Measurements from ENCODE around the gene JMJD1C. TPM values are rescaled to one million over a fixed set of nuclear protein-coding genes. Genes with fewer than 3 reads are reported as not detected.
A peak's percentile ranks its signal among the peaks of the same experiment; 100 is the strongest.

The JMJD1C gene
- total and polyA plus RNA-seq, 4 experiments from 2014 or later, result 22.8 to 115 (median 84.5) TPM

DNA sequence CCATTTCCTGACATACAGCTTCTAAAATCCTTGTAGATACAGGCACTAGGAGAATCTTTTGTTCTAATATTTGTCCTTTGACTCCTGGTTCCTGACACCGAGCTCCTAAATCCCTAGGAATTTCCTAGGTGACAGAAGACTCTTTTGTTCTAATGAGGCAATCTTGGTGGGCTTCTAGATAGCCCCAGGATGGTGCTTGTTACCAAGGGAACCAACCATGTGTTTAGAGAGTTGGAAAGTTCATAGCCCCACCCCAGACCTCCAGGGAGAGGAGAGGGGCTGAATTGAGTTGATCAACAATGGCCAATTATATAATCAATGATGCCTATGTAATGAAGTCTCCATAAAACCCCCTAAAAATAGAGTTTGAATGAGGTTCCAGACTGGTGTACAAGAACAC, 145.1 kb downstream of the JMJD1C start:
- Mint-ChIP-seq H3K27ac (peak overlapping the region in 1 of 7 donors; percentile 15), H3K9me3 (no peaks in the 10 kb centered on the region), H3K4me1 (peaks cover 4 to 9% (median 5%) of the 10 kb centered on the region in 4 donors), H3K36me3 (peaks cover 0 to 14% of the 10 kb centered on the region in 2 donors), H3K27me3 (no peaks in the 10 kb centered on the region), H3K4me3 (no peak overlapping the region)
- intact Hi-C loops (cut with micrococcal nuclease), result no loop called here
- H3K27me3 ChIP-seq (ENCODE audit: insufficient read depth, low read length), result no peaks in the 10 kb centered on the region
- no peak overlapping the region for H3K27ac ChIP-seq (ENCODE audit: low read depth, low read length)
- H3K36me3 ChIP-seq (ENCODE audit: insufficient read depth, low read length), result no peaks in the 10 kb centered on the region
- POLR2A ChIA-PET (ENCODE audit: partially characterized antibody), result no interaction called here
- H3K9me3 ChIP-seq (ENCODE audit: control insufficient read depth in 1 of 2, low read length in 2 of 2), result no peaks in the 10 kb centered on the region
- H3K4me3 ChIP-seq (ENCODE audit: low read length in 2 of 2), result no peak overlapping the region
- no peaks in the 10 kb centered on the region for H3K4me1 ChIP-seq (ENCODE audit: insufficient read depth, low read length)
- DNase-seq, result no peak
- CTCF ChIA-PET (ENCODE audit: partially characterized antibody), result no interaction called here

DNA sequence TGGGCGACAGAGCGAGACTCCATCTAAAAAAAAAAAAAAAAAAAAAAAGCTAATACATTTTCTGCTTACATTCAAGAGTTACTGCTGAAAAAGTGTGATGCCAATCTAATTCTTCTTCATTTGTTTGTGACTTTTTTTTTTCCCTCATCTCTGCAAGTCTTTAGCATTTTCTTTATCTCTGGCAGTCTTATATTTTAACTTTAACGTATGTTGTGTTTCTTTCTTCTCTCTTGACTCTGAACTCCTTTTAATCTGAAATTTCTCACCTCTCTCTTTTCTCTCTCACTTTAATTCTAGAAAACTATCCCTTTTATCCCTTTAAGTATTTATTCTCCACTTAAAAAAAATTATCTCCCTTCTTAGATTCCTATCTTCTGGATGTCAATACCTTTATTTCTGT, 146.5 kb downstream of the JMJD1C start:
- intact Hi-C loops (cut with micrococcal nuclease), result no loop called here
- Mint-ChIP-seq H3K4me1 (peaks cover 2 to 7% (median 4%) of the 10 kb centered on the region in 4 donors), H3K27me3 (no peaks in the 10 kb centered on the region), H3K4me3 (no peak overlapping the region), H3K27ac (peak overlapping the region in 1 of 7 donors; percentile 11), H3K9me3 (no peaks in the 10 kb centered on the region), H3K36me3 (peaks cover 0 to 14% of the 10 kb centered on the region in 2 donors)
- H3K4me3 ChIP-seq (ENCODE audit: low read length in 2 of 2), result no peak overlapping the region
- no peaks in the 10 kb centered on the region for H3K4me1 ChIP-seq (ENCODE audit: insufficient read depth, low read length)
- no peaks in the 10 kb centered on the region for H3K27me3 ChIP-seq (ENCODE audit: insufficient read depth, low read length)
- DNase-seq, result no peak
- CTCF ChIA-PET (ENCODE audit: partially characterized antibody), result no interaction called here
- H3K27ac ChIP-seq (ENCODE audit: low read depth, low read length), result no peak overlapping the region
- POLR2A ChIA-PET (ENCODE audit: partially characterized antibody), result no interaction called here
- no peaks in the 10 kb centered on the region for H3K9me3 ChIP-seq (ENCODE audit: control insufficient read depth in 1 of 2, low read length in 2 of 2)
- no peaks in the 10 kb centered on the region for H3K36me3 ChIP-seq (ENCODE audit: insufficient read depth, low read length)

DNA sequence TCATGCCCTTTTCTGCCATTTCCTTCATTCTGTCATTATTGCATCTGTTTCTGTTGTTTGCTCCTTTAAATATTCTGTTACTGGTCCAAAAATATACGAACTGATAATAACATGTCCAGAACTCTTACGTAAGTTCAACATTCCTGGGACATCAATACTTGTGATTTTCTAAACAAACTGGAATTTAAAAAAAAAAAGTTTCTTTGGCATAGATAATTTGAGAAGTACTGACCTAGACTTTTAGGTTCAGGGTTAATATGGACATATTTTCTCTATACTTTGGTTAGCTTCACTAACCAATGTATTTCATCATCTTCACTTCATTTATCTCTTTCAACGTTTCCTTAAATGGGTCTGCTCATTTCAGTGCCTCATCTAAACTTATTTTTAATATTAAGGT, 147.3 kb downstream of the JMJD1C start:
- CTCF ChIA-PET (ENCODE audit: partially characterized antibody), result no interaction called here
- Mint-ChIP-seq H3K4me1 (peaks cover 0 to 7% (median 3%) of the 10 kb centered on the region in 4 donors), H3K27me3 (no peaks in the 10 kb centered on the region), H3K27ac (no peak overlapping the region), H3K4me3 (no peak overlapping the region), H3K9me3 (no peaks in the 10 kb centered on the region), H3K36me3 (peaks cover 0 to 14% of the 10 kb centered on the region in 2 donors)
- Histone ChIP-seq H3K36me3 (ENCODE audit: insufficient read depth, low read length) (no peaks in the 10 kb centered on the region), H3K9me3 (ENCODE audit: control insufficient read depth in 1 of 2, low read length in 2 of 2) (no peaks in the 10 kb centered on the region), H3K4me3 (ENCODE audit: low read length in 2 of 2) (no peak overlapping the region), H3K4me1 (ENCODE audit: insufficient read depth, low read length) (no peaks in the 10 kb centered on the region), H3K27me3 (ENCODE audit: insufficient read depth, low read length) (no peaks in the 10 kb centered on the region), H3K27ac (ENCODE audit: low read depth, low read length) (no peak overlapping the region)
- intact Hi-C loops (cut with micrococcal nuclease), result no loop called here
- POLR2A ChIA-PET (ENCODE audit: partially characterized antibody), result no interaction called here
- no peak for DNase-seq

DNA sequence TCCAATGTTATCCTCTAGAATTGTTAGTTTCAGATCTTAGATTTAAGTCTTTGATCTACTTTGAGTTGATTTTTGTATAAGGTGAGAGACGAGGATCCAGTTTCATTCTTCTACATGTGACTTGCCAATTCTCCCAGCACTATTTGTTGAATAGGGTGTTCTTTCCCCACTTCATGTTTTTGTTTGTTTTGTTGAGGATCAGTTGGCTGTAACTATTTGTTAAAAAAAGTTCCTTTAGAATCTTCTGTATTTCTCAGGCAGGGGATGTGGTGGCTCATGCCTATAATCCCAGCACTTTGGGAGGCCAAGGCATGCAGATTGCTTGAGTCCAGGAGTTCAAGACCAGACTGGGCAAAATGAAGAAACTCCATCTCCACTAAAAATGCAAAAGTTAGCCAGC, 151.8 kb downstream of the JMJD1C start:
- H3K36me3 Mint-ChIP-seq, result peaks cover 0 to 4% of the 10 kb centered on the region in 2 donors

DNA sequence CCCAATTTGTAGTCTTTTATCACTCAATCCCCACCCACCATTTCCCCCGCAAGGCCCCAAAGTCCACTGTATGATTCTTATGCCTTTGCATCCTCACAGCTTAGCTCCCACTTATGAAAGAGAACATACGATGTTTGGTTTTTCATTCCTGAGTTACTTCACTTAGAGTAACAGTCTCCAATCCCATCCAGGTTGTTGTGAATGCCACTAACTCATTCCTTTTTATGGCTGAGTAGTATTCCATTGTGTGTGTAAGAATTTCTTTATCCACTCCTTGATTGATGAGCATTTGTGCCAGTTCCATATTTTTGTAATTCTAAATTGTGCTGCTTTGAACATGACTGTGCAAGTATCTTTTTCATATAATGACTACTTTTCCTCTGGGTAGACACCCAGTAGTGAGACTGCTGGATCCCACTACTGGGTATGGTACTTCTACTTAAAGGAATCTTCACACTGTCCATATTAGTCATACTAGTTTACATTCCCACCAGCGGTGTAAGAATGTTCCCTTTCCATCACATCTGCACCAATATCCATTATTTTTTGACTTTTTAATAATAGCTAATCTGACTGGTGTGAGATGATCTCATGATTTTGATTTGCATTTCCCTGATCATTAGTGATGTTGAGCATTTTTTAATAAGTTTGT, 152.6 kb downstream of the JMJD1C start:
- intact Hi-C loops (cut with micrococcal nuclease), result no loop called here
- Histone ChIP-seq H3K27me3 (ENCODE audit: insufficient read depth, low read length) (no peaks in the 10 kb centered on the region), H3K36me3 (ENCODE audit: insufficient read depth, low read length) (no peaks in the 10 kb centered on the region), H3K9me3 (ENCODE audit: control insufficient read depth in 1 of 2, low read length in 2 of 2) (no peaks in the 10 kb centered on the region), H3K27ac (ENCODE audit: low read depth, low read length) (no peak overlapping the region), H3K4me1 (ENCODE audit: insufficient read depth, low read length) (no peaks in the 10 kb centered on the region), H3K4me3 (ENCODE audit: low read length in 2 of 2) (no peak overlapping the region)
- H3K9me3 Mint-ChIP-seq, result no peaks in the 10 kb centered on the region
- no peaks in the 10 kb centered on the region for H3K27me3 Mint-ChIP-seq
- no peak for DNase-seq
- no peak overlapping the region for H3K4me3 Mint-ChIP-seq
- POLR2A ChIA-PET (ENCODE audit: partially characterized antibody), result no interaction called here
- H3K4me1 Mint-ChIP-seq, result peaks cover 0 to 13% (median 5%) of the 10 kb centered on the region in 4 donors
- peaks cover 0 to 8% of the 10 kb centered on the region in 2 donors for H3K36me3 Mint-ChIP-seq
- H3K27ac Mint-ChIP-seq, result peak overlapping the region in 2 of 7 donors; percentile 13 to 31
- CTCF ChIA-PET (ENCODE audit: partially characterized antibody), result no interaction called here

More for the DNA sequence above, 151.8 kb downstream of the JMJD1C start:
- Mint-ChIP-seq H3K9me3 (no peaks in the 10 kb centered on the region), H3K4me1 (peaks cover 0 to 8% (median 2%) of the 10 kb centered on the region in 4 donors), H3K4me3 (no peak overlapping the region), H3K27ac (peak overlapping the region in 4 of 7 donors; percentile 1 to 51 (median 28)), H3K27me3 (no peaks in the 10 kb centered on the region)
- POLR2A ChIA-PET (ENCODE audit: partially characterized antibody), result no interaction called here
- no peak overlapping the region for H3K4me3 ChIP-seq (ENCODE audit: low read length in 2 of 2)
- CTCF ChIA-PET (ENCODE audit: partially characterized antibody), result no interaction called here
- no peaks in the 10 kb centered on the region for H3K9me3 ChIP-seq (ENCODE audit: control insufficient read depth in 1 of 2, low read length in 2 of 2)
- H3K36me3 ChIP-seq (ENCODE audit: insufficient read depth, low read length), result no peaks in the 10 kb centered on the region
- H3K4me1 ChIP-seq (ENCODE audit: insufficient read depth, low read length), result no peaks in the 10 kb centered on the region
- intact Hi-C loops (cut with micrococcal nuclease), result no loop called here
- no peak for DNase-seq
- no peak overlapping the region for H3K27ac ChIP-seq (ENCODE audit: low read depth, low read length)
- no peaks in the 10 kb centered on the region for H3K27me3 ChIP-seq (ENCODE audit: insufficient read depth, low read length)

DNA sequence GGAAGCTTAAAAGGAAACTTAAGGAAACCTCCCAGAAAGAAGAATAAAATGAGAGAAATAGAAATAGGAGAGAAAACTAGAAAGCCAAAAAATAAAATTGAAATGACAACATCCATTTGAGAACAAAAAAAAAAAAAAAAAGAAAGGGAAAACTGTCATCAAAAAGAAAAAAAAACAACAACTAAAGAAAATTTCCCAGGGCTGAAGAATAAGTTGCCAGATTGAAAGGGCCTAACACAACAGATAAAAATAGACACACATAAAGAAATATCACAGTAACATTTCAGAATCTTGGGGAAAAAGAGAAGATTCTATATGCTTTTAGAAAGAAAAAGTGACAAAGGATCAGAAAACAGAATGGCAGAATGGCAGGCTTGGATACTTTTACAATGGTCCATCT, 157.1 kb downstream of the JMJD1C start:
- no peak overlapping the region for H3K4me3 Mint-ChIP-seq
- no peaks in the 10 kb centered on the region for H3K27me3 Mint-ChIP-seq
- H3K9me3 Mint-ChIP-seq, result no peaks in the 10 kb centered on the region
- no peaks in the 10 kb centered on the region for H3K4me1 ChIP-seq (ENCODE audit: insufficient read depth, low read length)
- peaks cover 4 to 6% (median 4%) of the 10 kb centered on the region in 4 donors for H3K4me1 Mint-ChIP-seq
- no peak overlapping the region for H3K4me3 ChIP-seq (ENCODE audit: low read length in 2 of 2)
- no peaks in the 10 kb centered on the region for H3K36me3 ChIP-seq (ENCODE audit: insufficient read depth, low read length)
- ChIA-PET CTCF (ENCODE audit: partially characterized antibody) (no interaction called here), POLR2A (ENCODE audit: partially characterized antibody) (no interaction called here)
- DNase-seq, result no peak
- H3K36me3 Mint-ChIP-seq, result peaks cover 0 to 4% of the 10 kb centered on the region in 2 donors
- H3K27ac Mint-ChIP-seq, result peak overlapping the region in 2 of 7 donors; percentile 10 to 32
- H3K27me3 ChIP-seq (ENCODE audit: insufficient read depth, low read length), result no peaks in the 10 kb centered on the region
- intact Hi-C loops (cut with micrococcal nuclease), result no loop called here
- H3K27ac ChIP-seq (ENCODE audit: low read depth, low read length), result no peak overlapping the region
- no peaks in the 10 kb centered on the region for H3K9me3 ChIP-seq (ENCODE audit: control insufficient read depth in 1 of 2, low read length in 2 of 2)

DNA sequence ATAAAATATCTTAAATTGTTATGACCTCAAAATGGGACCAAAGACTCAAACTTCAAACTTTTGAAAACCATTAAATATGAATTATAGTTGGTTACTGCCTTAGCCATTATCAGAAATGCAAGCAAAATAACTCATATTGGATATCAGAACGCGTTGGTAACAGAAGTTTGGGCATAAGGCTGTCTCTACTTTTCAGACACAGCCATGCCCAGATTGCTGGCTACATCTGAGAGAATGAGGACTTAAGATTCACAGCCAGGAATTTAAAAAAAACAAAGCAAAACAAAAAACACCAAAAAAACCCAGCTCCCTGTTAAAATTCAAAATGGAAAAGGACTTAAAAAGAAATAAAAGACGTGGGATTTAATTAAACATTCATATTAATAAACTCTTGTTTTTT, 161.6 kb downstream of the JMJD1C start:
- POLR2A ChIA-PET (ENCODE audit: partially characterized antibody), result no interaction called here

More for the DNA sequence above, 161.6 kb downstream of the JMJD1C start:
- no peak overlapping the region for H3K4me3 ChIP-seq (ENCODE audit: low read length in 2 of 2)
- CTCF ChIA-PET (ENCODE audit: partially characterized antibody), result interaction anchor here (0.7 kb wide), 1 partner anchor 8 kb away, joined by 3 read pairs; no protein-coding TSS in a partner anchor
- no peaks in the 10 kb centered on the region for H3K9me3 Mint-ChIP-seq
- peaks cover 5 to 10% (median 9%) of the 10 kb centered on the region in 4 donors for H3K4me1 Mint-ChIP-seq
- H3K36me3 Mint-ChIP-seq, result peaks cover 0 to 4% of the 10 kb centered on the region in 2 donors
- H3K27me3 ChIP-seq (ENCODE audit: insufficient read depth, low read length), result no peaks in the 10 kb centered on the region
- H3K36me3 ChIP-seq (ENCODE audit: insufficient read depth, low read length), result no peaks in the 10 kb centered on the region
- no peak for DNase-seq
- no peak overlapping the region for H3K4me3 Mint-ChIP-seq
- no peaks in the 10 kb centered on the region for H3K9me3 ChIP-seq (ENCODE audit: control insufficient read depth in 1 of 2, low read length in 2 of 2)
- H3K27ac Mint-ChIP-seq, result no peak overlapping the region
- intact Hi-C loops (cut with micrococcal nuclease), result no loop called here
- no peak overlapping the region for H3K27ac ChIP-seq (ENCODE audit: low read depth, low read length)
- H3K27me3 Mint-ChIP-seq, result no peaks in the 10 kb centered on the region
- H3K4me1 ChIP-seq (ENCODE audit: insufficient read depth, low read length), result no peaks in the 10 kb centered on the region

Measured in CD4-positive, alpha-beta memory T cell (primary cell).